Measurements from ENCODE around the gene LHFPL6.

LHFPL6 gene

DNA sequence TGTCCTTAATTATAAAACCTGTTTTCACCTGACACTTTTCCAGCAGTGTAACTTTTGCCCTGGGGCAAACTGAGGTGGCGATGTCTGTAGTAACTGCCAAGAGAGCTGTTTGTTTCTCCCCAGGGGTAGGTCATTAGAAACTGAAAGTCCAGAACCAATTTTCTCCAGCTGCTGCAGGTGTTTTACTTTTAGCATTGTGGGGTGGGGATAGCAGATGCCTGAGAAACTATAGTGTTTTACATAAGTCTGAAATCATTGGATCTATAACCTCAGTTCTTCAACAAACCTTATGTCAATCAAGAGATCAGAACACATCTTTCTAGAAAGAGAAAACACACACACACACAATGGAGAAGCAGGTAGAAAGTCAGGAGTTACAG, 92.7 kb downstream of the LHFPL6 start:
- no peak for DNase-seq (ENCODE audit: low read depth)

DNA sequence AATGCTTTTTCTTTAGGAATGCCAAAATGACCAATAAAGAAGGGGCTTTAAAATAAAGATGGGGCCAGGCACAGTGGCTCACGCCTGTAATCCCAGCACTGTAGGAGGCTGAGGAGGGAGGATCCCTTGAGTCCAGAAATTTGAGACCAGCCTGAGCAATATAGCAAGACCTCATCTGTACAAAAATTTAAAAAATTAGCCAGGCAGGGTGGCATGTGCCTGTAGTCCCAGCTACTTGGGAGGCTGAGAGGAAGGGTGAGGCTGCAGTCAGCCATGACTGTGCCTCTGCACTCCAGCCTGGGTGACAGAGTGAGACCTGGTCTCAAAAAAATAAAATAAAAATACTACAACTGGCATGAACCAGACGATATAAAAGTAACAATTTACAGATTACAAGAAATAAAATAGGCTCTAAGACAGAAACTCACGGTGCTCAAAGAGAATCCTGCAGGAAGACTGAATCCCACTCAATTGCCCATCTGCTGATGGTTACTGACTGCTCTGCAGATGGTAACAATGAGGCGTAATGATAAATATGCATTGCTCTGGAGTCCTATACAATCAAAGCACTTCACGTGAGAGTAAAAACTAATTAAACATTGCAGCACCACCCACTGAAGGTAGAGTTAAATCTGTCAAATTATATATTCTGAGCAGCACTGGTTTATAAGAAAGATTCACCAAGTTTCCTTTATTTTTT, 93.2 kb downstream of the LHFPL6 start:
- no peak for DNase-seq (ENCODE audit: low read depth)

DNA sequence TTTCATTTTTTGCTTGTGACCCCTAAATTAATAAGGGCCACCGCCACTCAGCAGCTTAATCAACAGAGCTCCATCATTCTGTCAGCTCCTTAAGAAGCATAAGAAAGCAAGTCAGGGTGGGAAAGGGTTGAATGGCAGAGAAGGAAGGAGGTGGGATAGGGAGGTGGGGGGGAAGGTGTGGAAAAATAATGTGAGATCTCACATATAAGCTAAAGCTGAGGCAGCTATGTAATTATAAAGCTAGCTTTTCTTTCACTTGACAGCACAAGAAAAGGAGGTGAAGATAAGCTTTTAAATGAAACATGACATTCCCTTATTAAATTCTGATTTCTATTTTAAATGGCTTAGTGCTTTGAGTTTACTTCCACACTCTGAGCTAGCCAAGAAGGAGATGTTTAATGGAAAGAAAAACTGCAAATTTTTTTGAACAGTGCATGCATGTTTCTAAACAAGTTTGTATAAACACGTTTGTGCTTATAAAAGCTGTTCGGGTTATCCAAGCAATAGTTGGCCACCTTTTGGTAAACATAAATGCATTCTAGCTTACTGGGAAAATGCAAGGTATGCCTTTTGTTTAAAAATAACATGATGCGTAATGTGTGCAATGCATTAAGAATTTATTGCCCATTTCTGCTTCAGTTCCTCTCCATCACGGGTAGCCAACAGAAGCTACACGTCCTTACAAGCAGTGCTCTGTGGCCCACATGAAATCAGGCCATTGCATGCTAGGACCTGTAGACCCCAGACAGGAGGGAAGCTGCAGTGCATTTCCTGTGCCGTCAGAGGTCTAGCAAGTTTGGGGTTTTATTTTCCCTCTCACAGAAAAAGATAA, 96.2 kb downstream of the LHFPL6 start:
- no peak for DNase-seq (ENCODE audit: low read depth)

- DNase-seq (ENCODE audit: low read depth): no peak
Observed at GRCh38 chr13:39505151-39505550, 97.8 kb downstream of the LHFPL6 start.

DNA sequence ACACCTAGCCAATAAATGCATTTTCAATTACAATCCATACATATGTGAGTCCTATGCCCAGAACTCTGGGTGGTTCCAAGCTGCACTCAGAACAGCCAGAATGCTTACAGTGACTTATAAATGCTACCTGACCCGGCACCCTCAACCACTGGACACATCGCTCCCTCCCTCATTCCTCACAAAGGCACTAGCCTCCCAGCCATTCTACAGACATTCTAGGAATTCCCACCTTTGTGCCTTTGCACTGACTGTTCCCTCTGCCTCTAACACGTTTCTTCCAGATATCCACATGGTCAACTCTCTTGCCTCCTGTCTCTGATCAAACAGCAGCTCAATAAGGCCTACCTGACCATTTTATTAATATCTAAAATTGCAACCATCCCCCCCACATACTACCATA, 99.9 kb downstream of the LHFPL6 start:
- no peak for DNase-seq (ENCODE audit: low read depth)

- no peak for DNase-seq (ENCODE audit: low read depth)
Observed at GRCh38 chr13:39501702-39502324, 101.2 kb downstream of the LHFPL6 start.

DNA sequence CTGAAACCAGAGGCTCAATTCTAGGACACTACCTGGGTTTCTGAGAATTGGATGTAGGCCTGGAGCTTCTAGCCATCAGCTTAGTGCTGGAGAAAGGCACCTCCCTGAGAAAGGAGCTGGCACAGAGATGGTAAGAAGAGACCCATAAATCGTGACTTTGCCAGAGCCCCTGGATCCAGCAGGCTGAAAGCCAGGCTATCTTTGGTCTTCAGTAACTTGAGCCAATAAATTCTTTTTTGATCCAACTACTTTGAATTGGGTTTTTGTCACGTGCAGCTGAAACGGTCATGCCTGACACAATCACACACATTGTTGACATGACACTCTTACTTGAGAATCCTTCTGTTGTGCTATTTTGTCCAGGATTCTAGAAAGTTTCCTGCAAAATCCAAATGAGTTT, 103.4 kb downstream of the LHFPL6 start:
- DNase-seq (ENCODE audit: low read depth): no peak

GRCh38 chr13:39498471-39499114, 104.4 kb downstream of the LHFPL6 start:
- DNase-seq (ENCODE audit: low read depth): no peak

- no peak for DNase-seq (ENCODE audit: low read depth)
Observed at GRCh38 chr13:39496506-39496905, 106.5 kb downstream of the LHFPL6 start.

- no peak for DNase-seq (ENCODE audit: low read depth)
Observed at GRCh38 chr13:39494633-39495032, 108.4 kb downstream of the LHFPL6 start.

GRCh38 chr13:39494006-39494405, 109.0 kb downstream of the LHFPL6 start:
- no peak for DNase-seq (ENCODE audit: low read depth)

DNA sequence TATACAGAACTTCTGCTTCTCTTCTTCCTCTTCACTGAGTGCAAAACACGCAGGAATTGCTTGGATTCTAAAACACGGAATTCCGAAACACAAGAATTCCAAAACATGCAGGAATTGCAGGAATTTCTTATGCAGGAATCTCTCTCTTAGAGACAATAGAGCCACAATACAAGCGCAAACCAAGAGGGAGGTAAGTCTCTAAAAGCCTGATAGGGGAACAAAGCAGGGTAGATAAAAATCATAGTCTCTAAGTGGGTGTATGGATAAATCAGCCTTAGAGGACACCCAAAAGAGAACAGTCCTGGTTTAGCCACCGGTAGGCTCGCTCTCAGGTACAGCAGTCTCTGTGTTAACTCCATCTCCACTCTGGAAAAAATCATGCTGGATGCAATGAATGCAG, 112.9 kb downstream of the LHFPL6 start:
- no peak for DNase-seq (ENCODE audit: low read depth)

DNA sequence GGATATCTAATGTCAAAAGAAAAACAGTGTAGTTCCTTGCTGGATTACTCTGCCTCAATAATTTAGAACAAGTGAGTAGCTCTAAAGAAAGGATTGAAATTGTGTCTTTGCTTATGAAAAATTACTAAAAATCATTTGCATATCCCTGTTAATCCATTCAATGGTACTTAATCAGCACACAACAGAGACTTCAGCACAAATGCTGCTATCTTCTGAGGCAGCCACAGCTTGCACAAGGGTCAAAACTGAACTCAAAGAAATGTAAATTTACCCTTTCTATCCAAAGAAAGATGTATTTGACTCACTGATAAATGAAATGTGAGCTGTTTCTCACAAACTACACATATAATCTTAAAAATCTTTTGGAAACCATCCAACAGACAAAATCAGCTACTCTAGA, 116.2 kb downstream of the LHFPL6 start:
- DNase-seq (ENCODE audit: low read depth): no peak

DNA sequence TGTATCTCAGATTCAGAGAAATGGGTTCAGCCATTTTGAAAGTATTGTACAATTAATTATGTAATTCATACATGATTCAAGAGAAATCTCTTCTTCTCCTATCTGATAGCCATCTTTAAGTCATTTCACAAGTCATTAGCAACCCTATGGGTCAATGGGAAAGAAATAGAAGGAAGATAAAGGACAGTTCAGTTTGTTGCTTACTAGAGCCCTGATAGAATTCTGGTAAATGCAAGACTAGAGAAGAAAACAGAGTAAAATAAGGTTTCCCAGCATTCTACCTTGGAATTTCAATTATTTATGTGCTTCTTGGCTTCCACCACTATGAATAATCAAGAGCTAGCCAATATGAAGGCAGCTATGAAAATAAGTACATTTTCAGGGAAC, 117.7 kb downstream of the LHFPL6 start:
- no peak for DNase-seq (ENCODE audit: low read depth)

GRCh38 chr13:39484506-39485313, 118.3 kb downstream of the LHFPL6 start:
- no peak for DNase-seq (ENCODE audit: low read depth)

GRCh38 chr13:39483326-39483725, 119.7 kb downstream of the LHFPL6 start:
- no peak for DNase-seq (ENCODE audit: low read depth)

- no peak for DNase-seq (ENCODE audit: low read depth)
Observed at GRCh38 chr13:39481491-39481890, 121.5 kb downstream of the LHFPL6 start.

GRCh38 chr13:39474600-39474999, 128.4 kb downstream of the LHFPL6 start:
- DNase-seq (ENCODE audit: low read depth): no peak

- no peak for DNase-seq (ENCODE audit: low read depth)
Observed at GRCh38 chr13:39469676-39470075, 133.3 kb downstream of the LHFPL6 start.

- no peak for DNase-seq (ENCODE audit: low read depth)
Observed at GRCh38 chr13:39468306-39468705, 134.7 kb downstream of the LHFPL6 start.

DNA sequence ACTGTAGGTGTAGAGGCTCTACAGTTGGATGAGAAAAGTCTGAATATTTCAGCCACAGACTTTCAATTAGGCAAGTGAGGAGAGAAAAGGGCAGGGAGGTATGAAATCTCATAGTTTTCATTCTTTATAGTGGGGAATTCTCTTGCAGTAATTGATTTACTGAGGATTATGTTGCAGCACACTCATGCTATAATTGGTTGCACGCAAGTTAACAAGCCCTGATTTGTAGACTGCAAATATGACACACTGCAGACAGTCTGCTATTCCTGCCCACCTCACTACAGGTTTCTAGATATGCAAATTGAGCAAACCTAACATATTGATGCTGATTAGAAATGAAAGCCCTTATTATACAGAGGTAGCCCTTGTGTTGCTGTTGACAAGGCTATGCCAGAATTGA, 139.4 kb downstream of the LHFPL6 start:
- no peak for DNase-seq (ENCODE audit: low read depth)

- no peak for DNase-seq (ENCODE audit: low read depth)
Observed at GRCh38 chr13:39462906-39463305, 140.1 kb downstream of the LHFPL6 start.

Data from stimulated activated CD8-positive, alpha-beta memory T cell treated with anti-CD3 and anti-CD28 coated beads, Interleukin-15, amount 100 ng/mL, for 1 hour (primary cell).